Upper lobe of right lung (tissue), 1 donor: ENCODE results near the gene AARSD1. TPM values are rescaled to one million over a fixed set of nuclear protein-coding genes. Genes with fewer than 3 reads are reported as not detected.

Experiments
- ATAC-seq: fragments of 200-7000 bp; cut with Tn5 transposase; one replicate; pipeline ENCODE4 v1.9.1; 2020; ENCODE audit warnings: mild to moderate bottlenecking, moderate library complexity
- DNase-seq: peaks from one replicate; pipeline ENCODE4 v3.0.0-alpha.2; 2020
- H3K27ac ChIP-seq: fragments of 200-600 bp; one replicate; pipeline ENCODE4 v1.8.0; 2022
- H3K27me3 ChIP-seq: fragments of 200-600 bp; one replicate; pipeline ENCODE4 v1.8.0; 2022; ENCODE audit warnings: mild to moderate bottlenecking
- H3K36me3 ChIP-seq: fragments of 200-600 bp; one replicate; pipeline ENCODE4 v1.8.0; 2022
- H3K4me1 ChIP-seq: fragments of 200-600 bp; one replicate; pipeline ENCODE4 v1.8.0; 2022
- H3K4me3 ChIP-seq: fragments of 200-600 bp; one replicate; pipeline ENCODE4 v1.8.0; 2022; ENCODE audit warnings: mild to moderate bottlenecking
- H3K9me3 ChIP-seq: fragments of 200-600 bp; one replicate; pipeline ENCODE4 v1.8.0; 2022
- CTCF ChIP-seq: fragments of 200-600 bp; IDR thresholded peaks from one replicate; pipeline ENCODE4 v1.8.0; 2022; ENCODE audit warnings: antibody characterized with exemption
- intact Hi-C: fragments of 100-400 bp; cut with DNase I; formaldehyde crosslinking; loops from one replicate; pipeline ENCODE4 v1.11.0; 2022
- long read RNA-seq: library from polyadenylated mRNA; unstranded; transcript quantifications from one replicate; pipeline ENCODE4 v2.0.0, GENCODE V29; 2021
- total RNA-seq: library from RNA; stranded (reverse); fragmentation: NEBNext Ultra II Directional; extraction: Animal tissue kit (Norgen Biotek cat#: 25700); gene quantifications from one replicate; pipeline ENCODE4 v1.2.1, GENCODE V29; 2021
- donor health status: DM: no; HTN: yes; CAD: no; lungs with severe emphysema.

Gene AARSD1, protein sequence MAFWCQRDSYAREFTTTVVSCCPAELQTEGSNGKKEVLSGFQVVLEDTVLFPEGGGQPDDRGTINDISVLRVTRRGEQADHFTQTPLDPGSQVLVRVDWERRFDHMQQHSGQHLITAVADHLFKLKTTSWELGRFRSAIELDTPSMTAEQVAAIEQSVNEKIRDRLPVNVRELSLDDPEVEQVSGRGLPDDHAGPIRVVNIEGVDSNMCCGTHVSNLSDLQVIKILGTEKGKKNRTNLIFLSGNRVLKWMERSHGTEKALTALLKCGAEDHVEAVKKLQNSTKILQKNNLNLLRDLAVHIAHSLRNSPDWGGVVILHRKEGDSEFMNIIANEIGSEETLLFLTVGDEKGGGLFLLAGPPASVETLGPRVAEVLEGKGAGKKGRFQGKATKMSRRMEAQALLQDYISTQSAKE
- total RNA-seq = 35.0 TPM
- long read RNA-seq, transcript AARSD1-202 (12 exons, 1,322 nt) = major isoform, 12 of 18 reads
- long read RNA-seq, partial matches to known transcripts = 0 of 18 reads
- long read RNA-seq, other reads (novel, unspliced or antisense) = 4 of 18 reads

- TF ChIP-seq CTCF = no peak
- Histone ChIP-seq H3K27ac (peak within 1 kb of the TSS; percentile 85), H3K4me1 (peaks cover 5% of the 10 kb centered on the region), H3K27me3 (no peaks in the 10 kb centered on the region), H3K36me3 (peaks cover 33% of the 10 kb centered on the region), H3K9me3 (no peaks in the 10 kb centered on the region), H3K4me3 (peak within 1 kb of the TSS; percentile 76)
- DNase-seq = peak; percentile 96
- peak; percentile 99 for ATAC-seq
- intact Hi-C loops = no loop called here
Observed at GRCh38 chr17:42964161-42964932, at the start of gene AARSD1. TSS of gene AARSD1 (minus strand) at chr17:42964454. CDS start at chr17:42964440, 14 bp downstream.

GRCh38 chr17:43013296-43013695 is 49.0 kb upstream of the AARSD1 start:
- no peak for DNase-seq
- no peak overlapping the region for H3K4me3 ChIP-seq
- no peaks in the 10 kb centered on the region for H3K9me3 ChIP-seq
- no peaks in the 10 kb centered on the region for H3K27me3 ChIP-seq
- TF ChIP-seq CTCF = no peak
- no peak overlapping the region for H3K27ac ChIP-seq
- intact Hi-C loops = no loop called here
- peaks cover 58% of the 10 kb centered on the region for H3K36me3 ChIP-seq
- ATAC-seq = no peak
- H3K4me1 ChIP-seq = peaks cover 27% of the 10 kb centered on the region

GRCh38 chr17:43011728-43012472 is 47.6 kb upstream of the AARSD1 start:
- H3K9me3 ChIP-seq = no peaks in the 10 kb centered on the region
- DNase-seq (no peak), ATAC-seq (no peak)
- no peak for TF ChIP-seq CTCF
- H3K36me3 ChIP-seq = peaks cover 51% of the 10 kb centered on the region
- no peak overlapping the region for H3K4me3 ChIP-seq
- peaks cover 33% of the 10 kb centered on the region for H3K4me1 ChIP-seq
- no peaks in the 10 kb centered on the region for H3K27me3 ChIP-seq
- no peak overlapping the region for H3K27ac ChIP-seq
- intact Hi-C loops = no loop called here

- H3K4me3 ChIP-seq = no peak overlapping the region
Observed at GRCh38 chr17:43010667-43011308, 46.5 kb upstream of the AARSD1 start.

More at GRCh38 chr17:43010667-43011308, 46.5 kb upstream of the AARSD1 start:
- peaks cover 32% of the 10 kb centered on the region for H3K4me1 ChIP-seq
- no peak overlapping the region for H3K27ac ChIP-seq
- no peak for DNase-seq
- TF ChIP-seq CTCF = no peak
- ATAC-seq = no peak
- H3K9me3 ChIP-seq = no peaks in the 10 kb centered on the region
- no peaks in the 10 kb centered on the region for H3K27me3 ChIP-seq
- intact Hi-C loops = no loop called here
- peaks cover 40% of the 10 kb centered on the region for H3K36me3 ChIP-seq
